ENCODE results near the gene IFITM2.
A peak's percentile ranks its signal among the peaks of the same experiment; 100 is the strongest.

The IFITM2 gene

GRCh38 chr11:293271-293851, 14.3 kb upstream of the IFITM2 start:
- DNase-seq (ENCODE audit: low spot score), result no peak

GRCh38 chr11:293852-294661, 13.6 kb upstream of the IFITM2 start:
- DNase-seq (ENCODE audit: low spot score), result no peak

- no peak for DNase-seq (ENCODE audit: low spot score)
Observed at GRCh38 chr11:294780-295179, 12.8 kb upstream of the IFITM2 start.

- no peak for DNase-seq (ENCODE audit: low spot score)
Observed at GRCh38 chr11:295351-296170, 12.1 kb upstream of the IFITM2 start.

GRCh38 chr11:296171-297050, 11.2 kb upstream of the IFITM2 start:
- no peak for DNase-seq (ENCODE audit: low spot score)

GRCh38 chr11:297051-297585, 10.5 kb upstream of the IFITM2 start:
- DNase-seq (ENCODE audit: low spot score), result no peak

- no peak for DNase-seq (ENCODE audit: low spot score)
Observed at GRCh38 chr11:297586-298405, 9.8 kb upstream of the IFITM2 start.

GRCh38 chr11:298406-299065, 9.1 kb upstream of the IFITM2 start:
- no peak for DNase-seq (ENCODE audit: low spot score)

GRCh38 chr11:299081-299891, 8.3 kb upstream of the IFITM2 start, which contains the start of gene IFITM5:
TSS of gene IFITM5 (minus strand) at chr11:299526. CDS start at chr11:299490, 36 bp downstream.
- no peak for DNase-seq (ENCODE audit: low spot score)

GRCh38 chr11:299951-300735, 7.5 kb upstream of the IFITM2 start:
- no peak for DNase-seq (ENCODE audit: low spot score)

- DNase-seq (ENCODE audit: low spot score), result no peak
Observed at GRCh38 chr11:303363-303762, 4.3 kb upstream of the IFITM2 start.

GRCh38 chr11:304061-304506, 3.5 kb upstream of the IFITM2 start:
- no peak for DNase-seq (ENCODE audit: low spot score)

- DNase-seq (ENCODE audit: low spot score), result peak; percentile 54
Observed at GRCh38 chr11:304915-305843, 2.4 kb upstream of the IFITM2 start.

GRCh38 chr11:305844-306211, 1.8 kb upstream of the IFITM2 start:
- no peak for DNase-seq (ENCODE audit: low spot score)

- no peak for DNase-seq (ENCODE audit: low spot score)
Observed at GRCh38 chr11:306645-307371, 808 bp upstream of the IFITM2 start.

All from LoVo (cell line).